Endodermal cell (in vitro differentiated cells): Measurements from ENCODE around the gene MGME1. TPM values are rescaled to one million over a fixed set of nuclear protein-coding genes. Genes with fewer than 3 reads are reported as not detected.

Experiments
- DNase-seq: peaks from one replicate; pipeline ENCODE4 v3.0.0-alpha.2; 2017
- H3K27ac ChIP-seq: 2 replicates; pipeline ENCODE4 v1.5.1; 2013; ENCODE audit warnings: mild to moderate bottlenecking, low read depth, low read length, moderate library complexity
- H3K27me3 ChIP-seq: 2 replicates; pipeline ENCODE4 v1.6.1; 2013; ENCODE audit warnings: mild to moderate bottlenecking, low read length, moderate library complexity; ENCODE audit not compliant: insufficient read depth, control insufficient read depth, poor library complexity, severe bottlenecking
- H3K36me3 ChIP-seq: 2 replicates; pipeline ENCODE4 v1.7.0; 2013; ENCODE audit warnings: mild to moderate bottlenecking, low read length, moderate library complexity; ENCODE audit not compliant: control insufficient read depth, insufficient read depth
- H3K4me1 ChIP-seq: one replicate; pipeline ENCODE4 v1.7.0; 2013; ENCODE audit warnings: low read length; ENCODE audit not compliant: control insufficient read depth, insufficient read depth
- H3K4me3 ChIP-seq: 2 replicates; pipeline ENCODE4 v1.5.1; 2013; ENCODE audit warnings: mild to moderate bottlenecking, low read length, moderate library complexity
- H3K9ac ChIP-seq: 2 replicates; pipeline ENCODE4 v1.6.1; 2013; ENCODE audit warnings: mild to moderate bottlenecking, low read length, moderate library complexity; ENCODE audit not compliant: poor library complexity, severe bottlenecking; ENCODE audit errors: extremely low read depth
- H3K9me3 ChIP-seq: 2 replicates; pipeline ENCODE4 v1.6.1; 2013; ENCODE audit warnings: mild to moderate bottlenecking, low read length, moderate library complexity; ENCODE audit not compliant: control insufficient read depth
- H3K27ac Mint-ChIP-seq: 2 replicates; pipeline ENCODE4 v1.8.0; 2020; ENCODE audit warnings: mixed read lengths
- H3K27me3 Mint-ChIP-seq: 2 replicates; pipeline ENCODE4 v1.8.0; 2021; ENCODE audit warnings: mild to moderate bottlenecking, mixed read lengths; ENCODE audit not compliant: insufficient read depth
- H3K36me3 Mint-ChIP-seq: 2 replicates; pipeline ENCODE4 v1.8.0; 2020; ENCODE audit warnings: low read depth, mixed read lengths
- H3K4me1 Mint-ChIP-seq: 2 replicates; pipeline ENCODE4 v1.8.0; 2020; ENCODE audit warnings: mixed read lengths
- H3K4me3 Mint-ChIP-seq: 2 replicates; pipeline ENCODE4 v1.8.0; 2020; ENCODE audit warnings: mild to moderate bottlenecking, moderate library complexity, mixed read lengths
- H3K9me3 Mint-ChIP-seq: 2 replicates; pipeline ENCODE4 v1.8.0; 2020; ENCODE audit warnings: mild to moderate bottlenecking, mixed read lengths
- CTCF ChIP-seq: fragments of 200-600 bp; sonication (generic); conservative IDR thresholded peaks from 2 replicates; pipeline ENCODE4 v1.5.0; 2021; ENCODE audit warnings: antibody characterized with exemption, mild to moderate bottlenecking
- WGBS, 2 experiments: methylation state at CpG; one replicate each; pipeline versions ENCODE4 v1.1.5 to v1.1.7; 2013; ENCODE audit warnings: missing lambda C conversion rate in 2 of 2, mixed read lengths in 1 of 2; ENCODE audit not compliant: insufficient coverage in 1 of 2, insufficient read length in 1 of 2; 5-methylcytosine and 5-hydroxymethylcytosine counted together
- total RNA-seq, 2 donors: library from RNA; stranded (reverse); fragmentation: NEBNext Ultra II Directional in 1 of 2; extraction: Animal tissue kit (Norgen Biotek cat#: 25700) in 1 of 2; gene quantifications; 2 replicates in 1 of 2; 3 replicates in 1 of 2; pipeline ENCODE4 v1.2.1, GENCODE V29; 2021

MGME1 gene
- total RNA-seq, 2 donors from 2014 or later = 31.2 to 36.7 TPM

GRCh38 chr20:17943343-17943742 is 25.5 kb upstream of the MGME1 start:
- Histone ChIP-seq H3K9me3 (no peaks in the 10 kb centered on the region), H3K9ac (no peak overlapping the region), H3K27me3 (no peaks in the 10 kb centered on the region), H3K4me1 (peaks cover 2% of the 10 kb centered on the region), H3K4me3 (no peak overlapping the region), H3K36me3 (peaks cover 77% of the 10 kb centered on the region), H3K27ac (no peak overlapping the region)
- Mint-ChIP-seq H3K27ac (peak overlapping the region; percentile 65), H3K4me3 (no peak overlapping the region), H3K4me1 (peaks cover 26% of the 10 kb centered on the region), H3K27me3 (no peaks in the 10 kb centered on the region), H3K36me3 (peaks cover 74% of the 10 kb centered on the region), H3K9me3 (no peaks in the 10 kb centered on the region)
- DNase-seq = no peak
- no peak for TF ChIP-seq CTCF
- 82 to 100% methylated on average over 2 to 3 of the region's 3 CpGs for WGBS, 2 experiments

DNA sequence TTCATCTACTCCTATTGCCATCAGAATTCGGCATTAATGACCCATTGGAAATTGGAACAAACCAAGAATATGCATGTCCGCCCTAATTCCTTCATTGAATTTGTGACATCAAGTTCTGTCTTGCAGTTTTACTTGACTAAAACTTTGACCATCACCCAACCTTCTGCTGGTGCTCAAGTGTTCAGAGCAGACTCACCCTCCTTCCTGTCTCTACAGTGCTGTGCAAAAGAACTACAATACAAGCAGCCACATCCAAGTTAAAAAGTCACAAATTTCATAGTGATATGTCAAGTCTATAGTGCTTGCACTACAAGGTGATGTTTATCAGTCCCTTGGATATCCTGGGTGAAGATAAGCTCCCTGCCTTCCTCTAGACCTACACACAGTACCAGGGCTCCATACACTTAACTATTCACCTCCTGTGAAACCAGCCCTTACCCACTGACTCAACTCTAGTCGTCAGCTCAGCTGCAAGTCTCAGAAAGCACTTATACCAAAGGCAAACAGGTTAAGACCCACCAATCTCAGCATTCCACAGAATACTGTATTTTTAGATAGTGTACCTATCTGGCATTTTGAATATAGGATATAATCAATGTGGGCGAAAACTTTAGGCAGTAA is 23.9 kb upstream of the MGME1 start:
- H3K36me3 Mint-ChIP-seq = peaks cover 90% of the 10 kb centered on the region
- Histone ChIP-seq H3K36me3 (peaks cover 93% of the 10 kb centered on the region), H3K27ac (no peak overlapping the region), H3K9me3 (no peaks in the 10 kb centered on the region), H3K27me3 (no peaks in the 10 kb centered on the region), H3K4me1 (no peaks in the 10 kb centered on the region), H3K9ac (no peak overlapping the region), H3K4me3 (no peak overlapping the region)
- DNase-seq = no peak
- H3K27me3 Mint-ChIP-seq = no peaks in the 10 kb centered on the region
- no peak overlapping the region for H3K4me3 Mint-ChIP-seq
- WGBS, 2 experiments = 86 to 93% methylated on average over 3 to 4 of the region's 4 CpGs
- H3K4me1 Mint-ChIP-seq = peaks cover 13% of the 10 kb centered on the region
- H3K9me3 Mint-ChIP-seq = no peaks in the 10 kb centered on the region
- TF ChIP-seq CTCF = no peak
- H3K27ac Mint-ChIP-seq = peak overlapping the region; percentile 48

DNA sequence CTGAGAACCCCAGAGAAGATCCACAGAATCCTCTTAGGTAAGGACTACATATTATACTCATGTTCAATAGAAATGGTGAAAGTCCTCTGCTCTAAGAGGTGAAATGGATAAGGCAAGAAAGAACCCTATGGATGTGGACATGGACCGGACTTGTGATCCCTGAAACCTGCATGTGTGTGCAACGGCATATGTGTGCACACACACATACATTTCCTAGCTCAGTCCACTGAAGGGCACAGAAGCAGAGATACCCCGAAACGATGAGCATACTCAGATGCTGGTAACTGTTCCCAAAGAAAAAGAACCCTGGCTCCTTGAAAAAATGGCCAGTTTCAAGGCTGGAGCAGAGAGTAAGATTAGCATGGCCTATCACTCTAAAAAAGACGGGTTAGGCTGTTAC is 22.8 kb upstream of the MGME1 start:
- no peak overlapping the region for H3K9ac ChIP-seq
- H3K4me1 ChIP-seq = no peaks in the 10 kb centered on the region
- TF ChIP-seq CTCF = no peak
- DNase-seq = no peak
- 96 to 100% methylated on average over 3 to 5 of the region's 5 CpGs for WGBS, 2 experiments
- no peak overlapping the region for H3K27ac ChIP-seq
- H3K9me3 ChIP-seq = no peaks in the 10 kb centered on the region
- peaks cover 95% of the 10 kb centered on the region for H3K36me3 Mint-ChIP-seq
- H3K4me1 Mint-ChIP-seq = peaks cover 2% of the 10 kb centered on the region
- no peaks in the 10 kb centered on the region for H3K9me3 Mint-ChIP-seq
- H3K36me3 ChIP-seq = peaks cover 100% of the 10 kb centered on the region
- no peaks in the 10 kb centered on the region for H3K27me3 ChIP-seq
- no peaks in the 10 kb centered on the region for H3K27me3 Mint-ChIP-seq
- no peak overlapping the region for H3K4me3 ChIP-seq
- no peak overlapping the region for H3K4me3 Mint-ChIP-seq
- H3K27ac Mint-ChIP-seq = peak overlapping the region; percentile 27
